HEK293T (cell line): ENCODE results near the gene ERO1B.

ENCODE experiments used
- BHLHE40 ChIP-seq: fragments of 450-650 bp; IDR thresholded peaks from 2 replicates; pipeline ENCODE4 v1.6.1; 2016; ENCODE audit warnings: mild to moderate bottlenecking, moderate library complexity, borderline replicate concordance
- ELF4 ChIP-seq: fragments of 450-650 bp; IDR thresholded peaks from 2 replicates; pipeline ENCODE4 v1.6.1; 2017; ENCODE audit warnings: antibody characterized with exemption
- FOXK2 ChIP-seq: fragments of 450-650 bp; IDR thresholded peaks from 2 replicates; pipeline ENCODE4 v1.6.1; 2016; ENCODE audit warnings: mild to moderate bottlenecking
- L3MBTL2 ChIP-seq: fragments of 450-650 bp; conservative IDR thresholded peaks from 2 replicates; pipeline ENCODE4 v1.6.1; 2016; ENCODE audit warnings: mild to moderate bottlenecking
- LEF1 ChIP-seq: fragments of 450-650 bp; IDR thresholded peaks from 2 replicates; pipeline ENCODE4 v1.6.1; 2017; ENCODE audit warnings: mild to moderate bottlenecking, borderline replicate concordance
- PKNOX1 ChIP-seq: fragments of 450-650 bp; IDR thresholded peaks from 2 replicates; pipeline ENCODE4 v1.6.1; 2016
- SP1 ChIP-seq: fragments of 450-650 bp; IDR thresholded peaks from 2 replicates; pipeline ENCODE4 v1.6.1; 2017
- SUZ12 ChIP-seq: fragments of 450-650 bp; IDR thresholded peaks from 2 replicates; pipeline ENCODE4 v1.6.1; 2016; ENCODE audit warnings: mild to moderate bottlenecking
- ZNF384 ChIP-seq: fragments of 450-650 bp; IDR thresholded peaks from 2 replicates; pipeline ENCODE4 v1.6.1; 2016

- TF ChIP-seq PKNOX1, result no peak
- no peak for TF ChIP-seq SUZ12
- no peak for TF ChIP-seq BHLHE40
- TF ChIP-seq FOXK2, result no peak
- TF ChIP-seq SP1, result no peak
- no peak for TF ChIP-seq ZNF384
- no peak for TF ChIP-seq ELF4
- TF ChIP-seq L3MBTL2, result no peak
- no peak for TF ChIP-seq LEF1
Measured at GRCh38 chr1:236275586-236275985, 6.2 kb downstream of the ERO1B start.
